Prostate gland (tissue), 2 donors: ENCODE results near the gene IRS1.

ENCODE experiments used
- POLR2A ChIP-seq: fragments of 450-650 bp; IDR thresholded peaks from one replicate; pipeline ENCODE4 v1.6.1; 2016; ENCODE audit warnings: antibody characterized with exemption, mild to moderate bottlenecking
- TF ChIP-seq, protein P1 (sequence below), 4 experiments: fragments of 200-600 bp in 2 of 4; fragments of 450-650 bp in 2 of 4; sonication (generic) in 2 of 4; IDR thresholded peaks; 1 replicate in 3 of 4; 2 replicates in 1 of 4; pipeline ENCODE4 v1.5.1; 2016 to 2019; ENCODE audit warnings: antibody characterized with exemption in 4 of 4, mild to moderate bottlenecking in 2 of 4, moderate library complexity in 2 of 4

DNA sequence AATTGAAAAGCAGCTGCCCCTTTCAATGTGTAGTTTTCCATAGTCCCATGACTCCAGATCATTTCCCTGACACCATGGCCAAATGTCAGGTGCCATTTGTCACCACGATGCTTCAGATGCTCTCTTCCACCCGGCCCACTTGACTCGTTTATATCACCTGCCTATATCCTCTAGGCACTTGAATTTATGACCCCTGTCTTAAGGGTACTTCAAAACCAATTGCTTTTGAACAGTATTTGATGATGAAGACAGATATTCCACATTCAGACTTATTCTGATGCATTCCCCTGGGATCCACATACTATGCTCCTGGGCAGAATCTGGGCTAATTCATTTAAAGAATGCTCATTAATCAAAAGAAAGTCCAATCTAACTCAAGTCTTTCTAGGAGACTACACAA is 19.3 kb upstream of the IRS1 start:
- TF ChIP-seq, protein P1, sequence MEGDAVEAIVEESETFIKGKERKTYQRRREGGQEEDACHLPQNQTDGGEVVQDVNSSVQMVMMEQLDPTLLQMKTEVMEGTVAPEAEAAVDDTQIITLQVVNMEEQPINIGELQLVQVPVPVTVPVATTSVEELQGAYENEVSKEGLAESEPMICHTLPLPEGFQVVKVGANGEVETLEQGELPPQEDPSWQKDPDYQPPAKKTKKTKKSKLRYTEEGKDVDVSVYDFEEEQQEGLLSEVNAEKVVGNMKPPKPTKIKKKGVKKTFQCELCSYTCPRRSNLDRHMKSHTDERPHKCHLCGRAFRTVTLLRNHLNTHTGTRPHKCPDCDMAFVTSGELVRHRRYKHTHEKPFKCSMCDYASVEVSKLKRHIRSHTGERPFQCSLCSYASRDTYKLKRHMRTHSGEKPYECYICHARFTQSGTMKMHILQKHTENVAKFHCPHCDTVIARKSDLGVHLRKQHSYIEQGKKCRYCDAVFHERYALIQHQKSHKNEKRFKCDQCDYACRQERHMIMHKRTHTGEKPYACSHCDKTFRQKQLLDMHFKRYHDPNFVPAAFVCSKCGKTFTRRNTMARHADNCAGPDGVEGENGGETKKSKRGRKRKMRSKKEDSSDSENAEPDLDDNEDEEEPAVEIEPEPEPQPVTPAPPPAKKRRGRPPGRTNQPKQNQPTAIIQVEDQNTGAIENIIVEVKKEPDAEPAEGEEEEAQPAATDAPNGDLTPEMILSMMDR (IDR thresholded peaks at IDR 0.05), result no peak
- TF ChIP-seq POLR2A, result no peak
